ENCODE data around the gene FAM72D. TPM values are rescaled to one million over a fixed set of nuclear protein-coding genes. Genes with fewer than 3 reads are reported as not detected.
"Not testable (repeated sequence)": the region's sequence is repeated elsewhere in the genome, so short reads cannot be mapped to it uniquely, and the experiment has no call there.

The FAM72D gene
- total and polyA plus RNA-seq, 4 donors, result 0.24 to 0.63 (median 0.29) TPM; not detected in 1

DNA sequence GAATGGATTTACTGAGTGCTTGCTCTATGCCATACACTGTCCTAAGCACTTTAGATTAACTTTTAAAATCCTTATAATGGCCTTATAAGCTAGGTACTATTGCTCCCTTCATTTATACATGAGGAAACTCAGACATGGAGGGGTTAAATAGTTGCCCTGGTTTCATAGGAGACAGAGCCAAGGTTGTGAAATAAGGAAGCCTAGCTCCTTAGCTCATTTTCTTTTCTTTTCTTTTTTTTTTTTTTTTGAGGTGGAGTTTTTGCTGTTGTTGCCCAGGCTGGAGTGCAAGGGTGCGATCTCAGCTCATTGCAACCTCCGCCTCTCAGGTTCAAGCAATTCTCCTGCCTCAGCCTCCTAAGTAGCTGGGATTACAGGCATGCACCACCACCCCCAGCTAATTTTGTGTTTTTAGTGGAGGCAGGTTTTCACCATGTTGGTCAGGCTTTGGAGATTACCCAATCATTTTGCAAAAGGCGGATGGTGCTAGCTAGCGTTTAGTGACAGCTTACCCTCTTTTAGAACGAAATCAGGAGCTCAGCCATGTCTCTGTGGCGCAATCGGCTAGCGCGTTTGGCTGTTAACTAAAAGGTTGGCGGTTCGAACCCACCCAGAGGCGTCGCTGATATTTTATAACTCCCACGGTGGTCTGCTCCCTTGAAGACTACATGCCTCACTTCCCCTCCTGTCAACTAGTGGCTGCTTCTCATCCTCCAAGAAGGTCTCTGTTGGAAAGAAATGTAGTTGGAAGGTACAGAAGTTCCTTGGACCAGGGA is 33.1 kb downstream of the FAM72D start:
- H3K27me3 ChIP-seq (ENCODE audit: control insufficient read depth in 1 of 2, insufficient read depth in 2 of 2, low read length in 1 of 2); H3K4me1 ChIP-seq (ENCODE audit: control insufficient read depth in 1 of 2, insufficient read depth in 2 of 2, low read length in 2 of 2); H3K4me3 ChIP-seq (ENCODE audit: low read length in 2 of 2); intact Hi-C loops (cut with DNase I); H3K9me3 ChIP-seq (ENCODE audit: control insufficient read depth, low read length); H3K36me3 ChIP-seq (ENCODE audit: control insufficient read depth in 1 of 2, insufficient read depth in 2 of 2, low read length in 1 of 2); H3K27ac ChIP-seq (ENCODE audit: low read depth in 1 of 2, low read length in 2 of 2): not testable (repeated sequence)
- peak; percentile 24 for ATAC-seq (ENCODE audit: low FRiP score)
- WGBS, 2 donors, result 57 to 67% methylated on average over 13 of the region's 14 CpGs
- DNase-seq, result peak; percentile 42 to 44

DNA sequence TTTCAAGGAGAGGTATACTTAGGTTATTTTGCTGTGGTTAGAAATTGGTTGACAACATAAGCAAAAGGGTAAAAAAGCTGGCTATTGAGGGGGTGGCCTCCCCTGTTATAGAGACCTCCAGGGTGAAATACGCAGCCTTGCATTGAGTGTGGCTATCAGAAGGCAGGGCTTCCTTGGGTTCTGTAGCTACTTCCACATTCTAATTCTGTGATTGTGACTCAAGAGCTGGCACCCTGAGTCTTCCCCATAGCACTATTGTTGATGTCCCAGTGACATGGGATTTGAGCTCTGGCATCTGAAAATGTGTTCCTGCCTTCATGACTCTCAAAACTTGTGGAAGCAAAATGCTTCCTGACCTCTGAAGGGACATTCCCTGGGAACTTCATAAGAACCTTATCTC is 38.7 kb downstream of the FAM72D start:
- H3K27me3 ChIP-seq (ENCODE audit: control insufficient read depth in 1 of 2, insufficient read depth in 2 of 2, low read length in 1 of 2); H3K9me3 ChIP-seq (ENCODE audit: control insufficient read depth, low read length); DNase-seq; H3K4me1 ChIP-seq (ENCODE audit: control insufficient read depth in 1 of 2, insufficient read depth in 2 of 2, low read length in 2 of 2); H3K4me3 ChIP-seq (ENCODE audit: low read length in 2 of 2); H3K36me3 ChIP-seq (ENCODE audit: control insufficient read depth in 1 of 2, insufficient read depth in 2 of 2, low read length in 1 of 2); H3K27ac ChIP-seq (ENCODE audit: low read depth in 1 of 2, low read length in 2 of 2); intact Hi-C loops (cut with DNase I): not testable (repeated sequence)
- no CpG with 5 or more reads among the region's 1 CpG for WGBS, 2 donors
- peak; percentile 52 for ATAC-seq (ENCODE audit: low FRiP score)

DNA sequence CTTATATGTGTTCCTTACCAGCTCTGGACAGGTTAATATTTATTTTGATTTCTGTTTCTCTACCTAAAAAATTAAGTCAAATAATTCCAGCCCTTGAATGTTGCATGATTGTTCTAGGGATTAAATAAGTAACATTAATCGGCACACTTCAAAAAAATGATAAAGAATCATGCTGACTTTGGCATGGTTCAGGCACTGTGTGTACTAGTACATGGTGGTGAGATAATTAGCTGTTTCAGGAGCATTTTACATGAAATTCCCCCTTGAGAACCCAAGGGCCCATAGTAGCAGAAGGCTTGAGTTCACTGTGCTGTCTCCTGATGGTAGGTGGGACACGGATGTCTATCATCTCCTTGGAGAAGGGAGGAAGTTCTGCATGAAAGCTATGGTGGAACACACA is 44.8 kb downstream of the FAM72D start:
- H3K27ac ChIP-seq (ENCODE audit: low read depth in 1 of 2, low read length in 2 of 2); H3K9me3 ChIP-seq (ENCODE audit: control insufficient read depth, low read length); DNase-seq; ATAC-seq (ENCODE audit: low FRiP score); H3K4me1 ChIP-seq (ENCODE audit: control insufficient read depth in 1 of 2, insufficient read depth in 2 of 2, low read length in 2 of 2); intact Hi-C loops (cut with DNase I); H3K27me3 ChIP-seq (ENCODE audit: control insufficient read depth in 1 of 2, insufficient read depth in 2 of 2, low read length in 1 of 2); H3K36me3 ChIP-seq (ENCODE audit: control insufficient read depth in 1 of 2, insufficient read depth in 2 of 2, low read length in 1 of 2); H3K4me3 ChIP-seq (ENCODE audit: low read length in 2 of 2): not testable (repeated sequence)
- WGBS, 2 donors, result 9% methylated on average over 1 of the region's 2 CpGs; no CpG with 5 or more reads in 1 of the 2 donors

DNA sequence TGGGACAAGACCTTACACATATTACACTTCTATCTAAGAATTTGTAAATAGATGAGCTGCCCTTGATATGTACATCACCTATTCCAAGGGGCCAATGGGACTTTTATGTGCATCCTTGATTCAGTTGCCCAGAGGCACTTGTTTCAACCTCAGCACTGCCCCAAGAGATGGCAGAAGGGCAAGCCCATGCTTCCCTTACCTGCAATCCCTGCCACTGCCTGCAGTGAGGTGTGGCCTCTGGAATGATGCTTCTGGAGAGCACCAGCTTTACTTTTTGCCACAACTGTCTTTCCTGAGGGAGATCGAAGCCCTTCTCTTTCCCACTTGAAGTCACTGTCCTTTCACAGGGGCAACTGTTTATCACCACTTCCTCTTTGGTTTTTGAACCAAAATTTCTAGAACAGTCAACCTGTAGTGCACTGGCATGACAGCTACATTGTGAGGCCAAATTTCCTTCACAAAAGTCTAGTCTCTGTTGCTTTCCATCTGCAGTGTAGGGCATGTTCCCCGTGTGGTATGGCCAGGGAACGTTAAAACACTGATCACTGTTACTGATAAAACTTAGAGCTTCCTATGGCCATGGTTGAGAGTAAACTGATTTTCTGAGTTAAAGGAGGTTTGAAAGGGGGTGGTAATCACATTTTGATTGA is 48.6 kb downstream of the FAM72D start:
- H3K4me3 ChIP-seq (ENCODE audit: low read length in 2 of 2); H3K36me3 ChIP-seq (ENCODE audit: control insufficient read depth in 1 of 2, insufficient read depth in 2 of 2, low read length in 1 of 2); H3K27ac ChIP-seq (ENCODE audit: low read depth in 1 of 2, low read length in 2 of 2); ATAC-seq (ENCODE audit: low FRiP score); H3K27me3 ChIP-seq (ENCODE audit: control insufficient read depth in 1 of 2, insufficient read depth in 2 of 2, low read length in 1 of 2); DNase-seq; H3K4me1 ChIP-seq (ENCODE audit: control insufficient read depth in 1 of 2, insufficient read depth in 2 of 2, low read length in 2 of 2); intact Hi-C loops (cut with DNase I); H3K9me3 ChIP-seq (ENCODE audit: control insufficient read depth, low read length): not testable (repeated sequence)
- WGBS, 2 donors, result 67 to 78% methylated on average over 1 of the region's 3 CpGs

DNA sequence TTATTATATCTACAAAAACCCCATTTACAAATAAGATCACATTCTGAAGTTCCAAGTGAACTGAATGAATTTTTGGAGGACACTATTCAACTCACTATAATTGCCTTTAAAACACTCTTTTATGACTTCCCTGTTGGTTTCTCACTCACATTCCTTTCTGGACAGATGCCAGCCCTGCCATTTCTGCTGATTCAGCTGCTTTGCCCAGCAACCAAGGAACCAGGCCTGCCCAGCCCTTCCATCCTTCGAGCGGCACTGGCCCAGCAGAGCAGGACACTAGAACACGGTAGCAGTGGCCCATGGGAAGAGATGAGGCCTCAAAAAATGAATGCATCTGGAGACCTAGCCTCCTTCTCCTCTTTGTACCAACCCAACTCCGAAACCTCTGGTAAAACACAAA is 50.5 kb downstream of the FAM72D start:
- ATAC-seq (ENCODE audit: low FRiP score); H3K9me3 ChIP-seq (ENCODE audit: control insufficient read depth, low read length); H3K27me3 ChIP-seq (ENCODE audit: control insufficient read depth in 1 of 2, insufficient read depth in 2 of 2, low read length in 1 of 2); H3K27ac ChIP-seq (ENCODE audit: low read depth in 1 of 2, low read length in 2 of 2); H3K4me3 ChIP-seq (ENCODE audit: low read length in 2 of 2); H3K4me1 ChIP-seq (ENCODE audit: control insufficient read depth in 1 of 2, insufficient read depth in 2 of 2, low read length in 2 of 2); intact Hi-C loops (cut with DNase I); H3K36me3 ChIP-seq (ENCODE audit: control insufficient read depth in 1 of 2, insufficient read depth in 2 of 2, low read length in 1 of 2): not testable (repeated sequence)
- WGBS, 2 donors, result 97 to 98% methylated on average over 3 of the region's 4 CpGs
- peak in 1 of 2 donors; percentile 35 for DNase-seq

DNA sequence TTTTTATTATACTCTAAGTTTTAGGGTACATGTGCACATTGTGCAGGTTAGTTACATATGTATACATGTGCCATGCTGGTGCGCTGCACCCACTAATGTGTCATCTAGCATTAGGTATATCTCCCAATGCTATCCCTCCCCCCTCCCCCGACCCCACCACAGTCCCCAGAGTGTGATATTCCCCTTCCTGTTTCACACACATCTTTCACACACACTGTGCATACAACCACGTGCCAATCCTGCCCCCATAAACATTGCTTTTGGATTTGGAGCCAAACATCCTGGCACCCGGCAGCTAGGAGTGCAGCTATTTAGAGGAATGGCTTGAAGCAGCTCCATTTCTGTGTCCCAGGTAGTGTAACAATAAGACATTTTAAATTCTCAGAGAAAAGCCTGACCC is 51.4 kb downstream of the FAM72D start:
- H3K4me3 ChIP-seq (ENCODE audit: low read length in 2 of 2); ATAC-seq (ENCODE audit: low FRiP score); H3K36me3 ChIP-seq (ENCODE audit: control insufficient read depth in 1 of 2, insufficient read depth in 2 of 2, low read length in 1 of 2); H3K4me1 ChIP-seq (ENCODE audit: control insufficient read depth in 1 of 2, insufficient read depth in 2 of 2, low read length in 2 of 2); H3K27me3 ChIP-seq (ENCODE audit: control insufficient read depth in 1 of 2, insufficient read depth in 2 of 2, low read length in 1 of 2); H3K9me3 ChIP-seq (ENCODE audit: control insufficient read depth, low read length); DNase-seq; H3K27ac ChIP-seq (ENCODE audit: low read depth in 1 of 2, low read length in 2 of 2); intact Hi-C loops (cut with DNase I): not testable (repeated sequence)
- WGBS, 2 donors, result 33 to 43% methylated on average over 2 of the region's 4 CpGs

DNA sequence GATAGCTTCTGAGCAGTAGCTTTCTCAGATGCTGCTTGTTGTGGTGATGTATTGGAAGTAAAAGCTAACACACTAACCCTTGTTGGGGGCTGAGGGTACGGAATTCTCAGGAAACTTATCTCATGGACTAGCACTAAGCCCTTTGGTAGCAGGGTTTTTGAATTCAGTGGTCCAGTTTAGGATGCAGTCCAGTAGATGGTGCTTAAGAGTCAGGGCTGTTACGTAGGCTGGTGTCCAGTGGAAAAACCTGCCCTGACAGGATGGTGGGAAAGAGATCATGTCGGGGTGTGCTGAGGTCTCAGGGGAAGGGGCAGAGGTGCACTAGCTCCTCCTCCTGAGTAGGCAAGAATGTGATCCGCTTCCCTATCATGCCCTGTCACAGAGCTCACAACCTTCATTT is 59.6 kb downstream of the FAM72D start:
- ATAC-seq (ENCODE audit: low FRiP score), result peak; percentile 17
- DNase-seq; H3K4me3 ChIP-seq (ENCODE audit: low read length in 2 of 2); H3K4me1 ChIP-seq (ENCODE audit: control insufficient read depth in 1 of 2, insufficient read depth in 2 of 2, low read length in 2 of 2); H3K27ac ChIP-seq (ENCODE audit: low read depth in 1 of 2, low read length in 2 of 2); H3K9me3 ChIP-seq (ENCODE audit: control insufficient read depth, low read length); intact Hi-C loops (cut with DNase I); H3K27me3 ChIP-seq (ENCODE audit: control insufficient read depth in 1 of 2, insufficient read depth in 2 of 2, low read length in 1 of 2); H3K36me3 ChIP-seq (ENCODE audit: control insufficient read depth in 1 of 2, insufficient read depth in 2 of 2, low read length in 1 of 2): not testable (repeated sequence)
- no CpG with 5 or more reads among the region's 4 CpGs for WGBS, 2 donors

DNA sequence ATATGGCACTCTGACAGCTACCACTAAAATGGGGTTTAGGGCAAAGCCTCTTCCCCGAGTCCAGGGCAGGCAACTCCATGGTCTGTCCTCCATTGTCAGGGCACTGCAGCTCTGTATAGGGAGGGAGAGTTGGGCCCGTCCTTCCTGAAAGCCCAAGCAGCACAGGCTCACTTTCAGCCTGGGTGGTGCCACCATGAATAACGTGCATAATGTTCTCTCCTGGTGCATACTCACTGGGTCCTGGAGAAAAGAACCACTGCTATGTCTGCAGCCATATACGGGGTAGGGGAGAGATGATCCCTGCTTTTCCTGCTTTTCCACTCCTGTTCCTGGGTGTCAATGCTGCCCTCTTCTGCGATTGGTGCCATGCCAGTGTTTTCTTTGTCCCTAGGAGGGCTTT is 60.1 kb downstream of the FAM72D start:
- H3K4me1 ChIP-seq (ENCODE audit: control insufficient read depth in 1 of 2, insufficient read depth in 2 of 2, low read length in 2 of 2); H3K4me3 ChIP-seq (ENCODE audit: low read length in 2 of 2); H3K27ac ChIP-seq (ENCODE audit: low read depth in 1 of 2, low read length in 2 of 2); DNase-seq; intact Hi-C loops (cut with DNase I); H3K27me3 ChIP-seq (ENCODE audit: control insufficient read depth in 1 of 2, insufficient read depth in 2 of 2, low read length in 1 of 2); H3K36me3 ChIP-seq (ENCODE audit: control insufficient read depth in 1 of 2, insufficient read depth in 2 of 2, low read length in 1 of 2); H3K9me3 ChIP-seq (ENCODE audit: control insufficient read depth, low read length): not testable (repeated sequence)
- ATAC-seq (ENCODE audit: low FRiP score), result peak; percentile 57
- WGBS, 2 donors, result 38 to 58% methylated on average over 5 of the region's 5 CpGs
